Activated CD8-positive, alpha-beta memory T cell treated with anti-CD3 and anti-CD28 coated beads for 24 hours (primary cell): Measurements from ENCODE around the gene RNF115.
"Not testable (repeated sequence)": the region's sequence is repeated elsewhere in the genome, so short reads cannot be mapped to it uniquely, and the experiment has no call there.

ENCODE experiments used
- DNase-seq: peaks from one replicate; pipeline ENCODE4 v3.0.0-alpha.2; 2020

Gene RNF115

GRCh38 chr1:145823565-145824498, at the start of gene RNF115, which contains the start of gene POLR3C:
Gene RNF115 (minus strand): TSS chr1:145824095. CDS start chr1:145823873, 222 bp downstream.
Gene POLR3C (plus strand): TSS chr1:145824200. CDS start chr1:145825777, 1,577 bp downstream.
- DNase-seq = peak; percentile 90

DNA sequence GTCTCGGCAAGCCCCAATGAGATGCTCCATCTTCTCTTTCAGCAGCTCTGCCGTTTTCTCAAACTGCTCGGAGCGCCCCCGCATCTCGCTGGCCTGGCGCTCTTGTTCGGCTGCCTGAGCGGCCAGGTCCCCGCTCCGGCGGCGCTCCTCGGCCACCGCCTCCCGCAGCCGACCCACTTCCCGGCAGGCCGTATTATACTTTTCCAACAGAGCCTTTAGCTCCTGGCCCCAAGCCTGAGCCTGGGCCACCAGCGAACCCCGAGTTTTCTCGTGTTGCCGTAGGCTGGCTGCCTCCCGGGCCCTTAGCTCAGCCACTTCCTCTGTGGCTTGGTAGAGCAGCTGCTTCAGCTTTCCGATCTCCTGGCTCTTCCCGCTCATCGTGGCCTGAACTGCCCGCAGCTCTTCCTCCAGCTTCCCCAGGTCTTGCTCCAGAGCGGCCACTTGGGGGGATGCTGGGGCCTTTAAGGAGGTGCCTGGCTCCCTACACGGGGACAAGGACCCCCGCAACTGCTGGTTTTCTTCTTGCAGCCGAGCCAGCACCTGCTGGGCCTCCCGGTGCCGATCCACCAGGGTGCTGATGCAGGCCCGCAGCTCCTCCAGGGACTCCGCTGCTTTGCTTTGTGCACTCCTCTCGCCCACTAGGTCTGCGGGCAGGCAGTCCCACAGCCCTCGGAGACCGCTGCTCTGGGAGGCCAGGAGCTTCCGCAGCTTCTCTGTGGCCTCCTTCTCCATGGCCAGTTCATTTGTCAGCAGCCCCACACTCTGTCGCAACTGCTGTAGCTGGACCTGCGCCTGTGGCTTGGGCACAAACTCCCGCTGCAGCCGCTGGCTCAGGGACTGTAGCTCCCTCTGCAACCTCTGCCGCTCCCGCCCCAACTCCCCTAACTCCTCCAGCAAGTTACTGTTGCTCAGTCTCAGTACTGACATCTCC, 48.4 kb upstream of the RNF115 start:
- DNase-seq = peak; percentile 78

GRCh38 chr1:145868232-145868631, 44.3 kb upstream of the RNF115 start:
- no peak for DNase-seq

DNA sequence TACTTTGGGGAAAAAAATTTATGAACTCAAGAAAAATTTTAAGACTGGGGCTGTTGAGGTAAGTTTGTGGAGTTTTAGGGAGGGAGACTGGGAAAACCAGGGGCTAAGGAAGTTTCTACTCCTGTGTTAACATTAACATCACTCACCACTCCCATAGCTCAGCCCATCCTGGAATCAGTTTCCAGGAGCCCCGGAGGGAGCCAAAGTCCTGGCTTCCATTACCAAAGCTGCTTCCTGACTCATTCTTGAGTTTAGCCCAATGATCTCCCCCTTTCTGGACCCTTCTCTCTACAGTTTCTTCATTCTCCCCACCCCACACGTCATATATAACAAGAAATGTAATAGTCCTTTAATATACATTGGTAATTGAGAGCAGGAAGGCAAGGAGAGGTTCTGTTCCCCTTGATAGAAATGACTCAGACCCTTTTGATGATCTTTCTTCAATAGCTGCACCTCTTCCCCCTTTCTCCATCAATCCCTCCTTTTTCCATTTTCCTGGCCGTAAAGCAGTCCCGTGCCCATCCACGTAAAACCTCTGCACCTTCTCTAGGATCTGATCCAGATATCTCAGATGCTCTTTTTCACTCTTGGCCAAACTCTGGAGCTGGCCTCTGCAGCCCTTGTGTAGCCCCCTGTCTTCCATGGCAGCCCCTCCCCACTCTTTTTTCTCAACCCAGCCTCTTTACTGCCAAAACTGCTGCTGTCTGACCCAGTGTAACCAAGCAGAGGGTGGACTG, 39.6 kb upstream of the RNF115 start:
- DNase-seq = no peak

DNA sequence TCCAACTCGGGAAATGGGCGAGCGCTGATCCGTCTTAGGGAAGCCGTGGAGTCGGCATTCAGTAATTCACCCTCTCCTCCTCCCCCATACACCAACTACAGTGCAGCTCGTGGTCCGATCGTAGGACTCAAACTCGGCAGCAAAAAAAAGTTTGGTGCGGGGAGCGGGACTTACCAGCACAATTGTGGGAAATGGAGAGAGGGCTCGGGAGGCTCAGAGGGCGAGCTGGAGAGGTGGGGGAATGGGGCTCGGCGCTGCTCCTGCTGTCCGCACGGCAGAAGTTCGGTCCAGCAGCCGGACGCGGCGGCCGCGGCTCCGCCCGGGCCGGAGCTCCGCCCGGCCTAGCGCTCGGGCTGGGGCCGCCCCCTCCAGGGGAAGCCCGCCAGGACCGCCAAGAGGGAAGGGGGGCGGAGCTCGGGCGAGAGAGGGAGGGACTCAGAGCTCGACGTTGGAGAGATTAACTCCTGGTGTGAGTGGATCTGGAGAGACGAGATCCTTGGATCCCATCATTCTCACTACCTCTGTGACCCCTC, 35.7 kb upstream of the RNF115 start:
- peak; percentile 89 for DNase-seq

GRCh38 chr1:145858901-145859490, 35.1 kb upstream of the RNF115 start, which contains the start of gene PIAS3:
Gene PIAS3 (minus strand): TSS chr1:145859081. CDS start chr1:145858990, 91 bp downstream.
- peak; percentile 94 for DNase-seq

- no peak for DNase-seq
These were observed 34.5 kb upstream of the RNF115 start for GRCh38 chr1:145858238-145858900.

DNA sequence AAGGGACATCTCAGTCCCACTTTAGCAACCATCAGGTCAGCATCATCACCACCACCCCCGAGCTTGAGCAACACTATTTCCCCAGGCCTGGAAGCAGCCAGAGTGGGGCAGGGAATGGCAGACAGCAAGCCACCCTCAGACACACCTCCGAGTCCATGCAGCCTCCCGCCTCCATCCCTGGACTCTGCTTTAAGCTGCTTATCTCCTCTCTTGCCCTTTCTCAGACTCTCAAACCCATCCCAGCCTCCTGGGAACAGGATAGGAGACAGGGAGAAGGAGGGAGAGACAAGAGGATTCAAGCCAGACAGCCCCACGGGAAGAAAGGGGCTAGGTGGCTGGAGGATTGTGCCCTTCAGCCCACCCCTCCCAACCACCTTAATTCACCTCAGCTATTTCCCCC, 33.3 kb upstream of the RNF115 start:
- DNase-seq = no peak

DNA sequence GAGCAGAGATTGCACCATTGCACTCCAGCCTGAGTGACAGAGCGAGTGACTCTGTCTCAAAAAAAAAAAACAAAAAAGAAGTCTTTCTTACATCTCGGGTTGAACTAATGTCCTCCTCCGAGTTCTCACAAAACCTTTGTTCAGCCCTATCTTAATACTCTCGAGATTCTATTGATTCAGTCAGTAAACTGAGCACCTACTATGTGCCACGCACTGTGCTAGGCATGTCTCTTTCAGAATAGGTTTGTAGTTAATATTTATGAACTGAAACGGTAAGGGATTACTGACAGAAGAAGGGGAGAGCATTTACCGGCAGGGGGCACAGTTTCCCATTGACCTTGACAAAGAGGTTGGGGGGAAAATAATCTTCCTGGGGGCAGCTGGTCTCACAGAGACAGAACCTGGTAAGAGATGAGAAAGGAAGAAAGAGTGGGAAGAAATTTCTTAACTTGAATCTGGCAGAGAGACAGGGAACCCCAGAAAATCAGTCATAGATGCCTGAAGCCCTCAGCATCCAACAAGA, 31.6 kb upstream of the RNF115 start:
- no peak for DNase-seq

DNA sequence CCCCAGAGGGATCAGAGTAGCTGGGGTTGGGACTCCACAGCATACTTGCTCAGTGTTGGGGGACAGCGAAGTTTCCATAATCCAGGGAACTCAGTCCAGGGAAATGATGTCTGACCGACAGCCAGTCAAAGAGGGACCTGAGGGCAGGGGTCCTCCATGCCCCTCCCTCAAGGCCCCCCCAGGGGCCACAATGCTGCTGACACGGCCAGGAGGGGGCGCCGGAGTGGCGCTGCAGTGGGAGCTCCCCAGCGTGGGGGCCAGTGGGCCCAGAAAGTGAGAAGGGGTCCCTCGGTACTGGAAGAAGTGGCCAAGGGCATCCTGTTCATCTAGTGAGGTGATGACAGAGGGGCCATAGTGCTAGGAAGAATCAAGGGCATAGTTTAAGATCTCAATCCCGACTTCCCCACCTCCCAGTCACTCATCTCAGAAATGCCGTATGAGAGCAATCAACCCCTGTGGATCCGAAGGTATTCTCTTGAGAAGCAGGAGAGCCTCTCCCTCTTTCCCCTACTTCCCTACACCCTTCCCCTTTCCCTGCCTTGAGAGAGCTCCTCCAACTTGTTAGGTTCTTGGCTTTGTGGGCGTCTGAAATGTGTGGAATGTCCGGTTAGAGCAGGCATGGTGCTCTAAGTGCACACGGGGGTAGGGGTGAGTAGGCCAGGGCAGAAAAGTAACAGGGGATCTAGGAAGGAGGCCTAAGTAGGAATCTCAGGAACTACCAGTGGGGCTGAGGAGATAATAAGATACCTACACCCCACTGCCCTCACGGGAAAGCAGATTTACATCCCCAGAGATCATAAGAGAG, 25.7 kb upstream of the RNF115 start:
- DNase-seq = no peak

DNA sequence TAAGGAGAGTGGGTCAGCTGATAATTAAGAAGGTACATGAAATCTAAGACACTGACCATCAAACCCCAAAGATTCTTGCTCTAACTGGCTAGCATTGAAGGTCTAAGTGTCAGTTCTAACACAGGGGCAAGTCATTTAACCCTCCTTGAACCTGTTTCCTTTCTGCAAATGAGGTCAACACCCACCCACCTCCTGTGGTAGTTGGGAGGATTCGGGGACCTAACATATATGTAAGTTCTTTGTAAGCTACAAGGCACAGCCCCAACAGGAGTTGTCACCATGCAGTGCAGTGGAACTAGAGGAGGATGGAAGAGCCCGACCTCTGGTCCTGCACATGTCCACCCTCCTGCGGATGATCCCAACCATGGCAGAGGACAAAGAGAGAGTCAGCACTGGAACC, 23.9 kb upstream of the RNF115 start:
- DNase-seq = no peak

DNA sequence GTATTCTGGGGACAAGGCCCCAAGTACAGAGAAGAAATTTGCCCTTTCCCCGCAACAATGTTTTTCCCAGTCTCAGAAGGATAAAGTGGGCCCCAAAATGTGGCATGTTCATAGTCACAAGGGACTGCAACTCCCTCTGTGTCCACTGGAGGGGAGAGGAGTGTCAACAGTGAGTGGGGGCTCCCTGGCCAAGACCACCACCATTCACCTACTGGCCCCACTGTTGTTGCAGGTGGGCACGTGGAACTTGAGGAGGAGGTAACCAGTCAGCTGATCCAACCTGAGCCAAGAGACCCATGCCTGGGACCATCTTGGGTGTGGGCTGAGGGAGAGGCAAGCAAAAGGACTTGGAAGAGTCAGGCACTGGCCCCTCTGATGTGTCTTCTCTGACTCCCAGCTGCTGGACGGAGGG, 22.3 kb upstream of the RNF115 start:
- peak; percentile 71 for DNase-seq

GRCh38 chr1:145845514-145846161, 21.7 kb upstream of the RNF115 start, which contains the start of gene NUDT17:
Gene NUDT17 (plus strand): TSS chr1:145845630. CDS start chr1:145845641, 11 bp downstream.
- peak; percentile 92 for DNase-seq

- no peak for DNase-seq
These were observed 21.2 kb upstream of the RNF115 start for GRCh38 chr1:145845144-145845513.

DNA sequence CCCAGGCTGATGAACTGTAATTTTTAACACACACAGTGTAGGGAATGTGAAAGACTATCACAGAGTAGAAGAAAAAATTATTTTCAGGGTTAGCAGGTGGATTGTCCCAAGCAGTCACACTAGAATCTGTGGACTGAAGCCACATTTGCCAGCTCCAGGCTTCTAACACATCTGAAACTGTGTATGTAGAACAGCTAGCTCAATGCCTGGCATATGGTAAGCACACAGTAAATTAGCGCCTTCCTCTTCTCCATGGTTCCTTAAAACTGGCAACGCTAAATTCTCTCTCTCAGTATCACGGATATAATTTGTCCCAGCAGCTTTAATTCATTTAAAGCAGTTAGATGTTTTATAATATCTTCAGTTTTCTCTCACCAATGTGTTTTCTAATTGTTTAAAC, 19.1 kb upstream of the RNF115 start:
- DNase-seq = no peak

DNA sequence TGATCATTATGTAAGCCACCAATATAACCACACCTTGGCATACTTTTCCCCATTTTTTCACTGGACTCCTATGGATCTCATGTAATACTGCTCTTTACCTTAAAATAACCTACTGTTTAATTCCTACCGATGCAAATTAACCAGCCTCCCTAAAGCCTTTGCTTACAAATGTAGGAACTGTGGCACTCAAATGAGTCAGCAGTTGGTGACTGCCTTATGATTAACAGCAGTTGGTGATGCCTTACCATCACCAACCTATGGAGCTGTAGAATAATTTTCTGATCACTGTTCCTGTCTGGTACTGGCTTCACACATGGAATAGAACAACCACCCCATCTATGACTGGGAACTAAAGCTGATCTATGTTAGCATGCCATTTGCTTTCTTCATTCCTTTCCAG, 13.8 kb upstream of the RNF115 start:
- no peak for DNase-seq

DNA sequence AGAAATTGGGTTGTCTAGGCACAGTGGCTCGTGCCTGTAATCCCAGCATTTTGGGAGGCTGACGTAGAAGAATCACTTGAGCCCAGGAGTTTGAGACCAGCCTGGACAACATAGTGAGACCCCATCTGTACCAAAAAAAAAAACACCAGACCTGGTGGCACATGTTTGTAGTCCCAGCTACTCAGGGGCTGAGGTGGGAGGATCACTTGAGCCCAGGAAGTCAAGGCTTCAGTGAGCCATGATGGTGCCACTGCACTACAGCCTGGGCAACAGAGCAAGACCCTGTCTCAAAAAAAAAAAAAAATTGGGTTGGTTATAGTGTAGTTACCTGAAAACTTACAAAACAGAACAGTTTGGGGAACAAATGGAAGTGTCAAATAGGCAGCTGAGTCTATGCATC, 6.9 kb upstream of the RNF115 start:
- DNase-seq = not testable (repeated sequence)

GRCh38 chr1:145828367-145829026, 4.6 kb upstream of the RNF115 start:
- DNase-seq = no peak

GRCh38 chr1:145827966-145828365, 4.1 kb upstream of the RNF115 start:
- no peak for DNase-seq
